SK-N-SH treated with all-trans-retinoic acid at 6 μM for 48 hours (cell line): ENCODE results near the gene SLC36A3.

Experiments used
- ATAC-seq: fragments of 200-7000 bp; cut with Tn5 transposase; 3 replicates; pipeline ENCODE4 v1.9.1; 2020; ENCODE audit warnings: mild to moderate bottlenecking, moderate library complexity
- ARNTL ChIP-seq: fragments of 450-650 bp; formaldehyde crosslinking; IDR thresholded peaks from 2 replicates; pipeline ENCODE4 v1.5.0; 2020; ENCODE audit warnings: low read depth, mild to moderate bottlenecking, moderate library complexity, borderline replicate concordance
- BACH2 ChIP-seq: fragments of 250-450 bp; sonication (Bioruptor Pico); IDR thresholded peaks from 2 replicates; pipeline ENCODE4 v1.9.0; 2021; ENCODE audit warnings: mild to moderate bottlenecking, borderline replicate concordance
- CREB5 ChIP-seq: fragments of 250-450 bp; sonication (Bioruptor Pico); IDR thresholded peaks from 2 replicates; pipeline ENCODE4 v1.5.1; 2020; ENCODE audit warnings: low read depth, mild to moderate bottlenecking, moderate library complexity
- CSDC2 ChIP-seq: fragments of 250-450 bp; sonication (Bioruptor Pico); IDR thresholded peaks from 2 replicates; pipeline ENCODE4 v1.5.0; 2020; ENCODE audit warnings: mild to moderate bottlenecking, moderate library complexity
- CSRNP3 ChIP-seq: fragments of 250-450 bp; sonication (Bioruptor Pico); IDR thresholded peaks from 2 replicates; pipeline ENCODE4 v1.5.1; 2021; ENCODE audit warnings: mild to moderate bottlenecking, moderate library complexity
- ESRRG ChIP-seq: fragments of 250-450 bp; sonication (Bioruptor Pico); IDR thresholded peaks from 2 replicates; pipeline ENCODE4 v1.6.1; 2021; ENCODE audit warnings: mild to moderate bottlenecking
- GLIS3 ChIP-seq: fragments of 250-450 bp; sonication (Bioruptor Pico); IDR thresholded peaks from 2 replicates; pipeline ENCODE4 v1.5.0; 2020; ENCODE audit warnings: mild to moderate bottlenecking, moderate library complexity
- ISL1 ChIP-seq: fragments of 250-450 bp; sonication (Bioruptor Pico); IDR thresholded peaks from 2 replicates; pipeline ENCODE4 v2.1.2; 2022; ENCODE audit warnings: mild to moderate bottlenecking, moderate library complexity
- OSR1 ChIP-seq: fragments of 250-450 bp; sonication (Bioruptor Pico); IDR thresholded peaks from 2 replicates; pipeline ENCODE4 v1.8.0; 2022; ENCODE audit warnings: moderate library complexity, mild to moderate bottlenecking, inconsistent platforms
- PATZ1 ChIP-seq: fragments of 250-450 bp; sonication (Bioruptor Pico); IDR thresholded peaks from 2 replicates; pipeline ENCODE4 v1.8.0; 2020; ENCODE audit warnings: mild to moderate bottlenecking, moderate library complexity, borderline replicate concordance
- POU6F1 ChIP-seq: fragments of 250-450 bp; sonication (Bioruptor Pico); IDR thresholded peaks from 2 replicates; pipeline ENCODE4 v1.8.0; 2021; ENCODE audit warnings: low read depth, mild to moderate bottlenecking, moderate library complexity, borderline replicate concordance
- PPARA ChIP-seq: fragments of 250-450 bp; sonication (Bioruptor Pico); IDR thresholded peaks from 2 replicates; pipeline ENCODE4 v1.5.0; 2020; ENCODE audit warnings: mild to moderate bottlenecking, borderline replicate concordance
- RARB ChIP-seq: fragments of 250-450 bp; sonication (Bioruptor Pico); IDR thresholded peaks from 2 replicates; pipeline ENCODE4 v1.8.0; 2021; ENCODE audit warnings: mild to moderate bottlenecking, moderate library complexity
- SNAI2 ChIP-seq: fragments of 250-450 bp; sonication (Bioruptor Pico); IDR thresholded peaks from 2 replicates; pipeline ENCODE4 v1.5.0; 2020; ENCODE audit warnings: mild to moderate bottlenecking, moderate library complexity
- TCF4 ChIP-seq: fragments of 250-450 bp; sonication (Bioruptor Pico); IDR thresholded peaks from 2 replicates; pipeline ENCODE4 v1.8.0; 2021; ENCODE audit warnings: mild to moderate bottlenecking, moderate library complexity, borderline replicate concordance
- TOX ChIP-seq: fragments of 250-450 bp; sonication (Bioruptor Pico); IDR thresholded peaks from 2 replicates; pipeline ENCODE4 v1.8.0; 2021; ENCODE audit warnings: mild to moderate bottlenecking, moderate library complexity, borderline replicate concordance
- TSHZ2 ChIP-seq: fragments of 250-450 bp; sonication (Bioruptor Pico); IDR thresholded peaks from 2 replicates; pipeline ENCODE4 v1.5.0; 2020; ENCODE audit warnings: mild to moderate bottlenecking, moderate library complexity
- ZC3H10 ChIP-seq: fragments of 250-450 bp; sonication (Bioruptor Pico); IDR thresholded peaks from 2 replicates; pipeline ENCODE4 v1.5.1; 2021; ENCODE audit warnings: mild to moderate bottlenecking, moderate library complexity
- ZFP3 ChIP-seq: fragments of 250-450 bp; sonication (Bioruptor Pico); IDR thresholded peaks from 2 replicates; pipeline ENCODE4 v1.5.0; 2020; ENCODE audit warnings: mild to moderate bottlenecking, moderate library complexity
- ZFP30 ChIP-seq: fragments of 450-650 bp; formaldehyde crosslinking; IDR thresholded peaks from 2 replicates; pipeline ENCODE4 v1.5.0; 2022; ENCODE audit warnings: mild to moderate bottlenecking, moderate library complexity
- ZNF565 ChIP-seq: fragments of 450-650 bp; formaldehyde crosslinking; conservative IDR thresholded peaks from 2 replicates; pipeline ENCODE4 v1.5.0; 2020; ENCODE audit warnings: low read depth, mild to moderate bottlenecking, moderate library complexity
- ZNF70 ChIP-seq: fragments of 450-650 bp; formaldehyde crosslinking; IDR thresholded peaks from 2 replicates; pipeline ENCODE4 v1.5.0; 2020; ENCODE audit warnings: mild to moderate bottlenecking, moderate library complexity
- ZNF8 ChIP-seq: fragments of 450-650 bp; formaldehyde crosslinking; IDR thresholded peaks from 2 replicates; pipeline ENCODE4 v1.5.0; 2020; ENCODE audit warnings: mild to moderate bottlenecking, moderate library complexity

The SLC36A3 gene

GRCh38 chr5:151274666-151275065 lies 28.9 kb downstream of the SLC36A3 start:
- no peak for TF ChIP-seq TSHZ2 (CRISPR knock-in tag)
- no peak for TF ChIP-seq RARB
- TF ChIP-seq OSR1 (CRISPR knock-in tag) = no peak
- no peak for TF ChIP-seq GLIS3
- TF ChIP-seq PPARA (CRISPR knock-in tag) = no peak
- no peak for TF ChIP-seq BACH2 (CRISPR knock-in tag)
- TF ChIP-seq ZFP30 = no peak
- TF ChIP-seq TOX = no peak
- no peak for TF ChIP-seq ISL1 (CRISPR knock-in tag)
- no peak for TF ChIP-seq ESRRG (CRISPR knock-in tag)
- TF ChIP-seq ZC3H10 (CRISPR knock-in tag) = no peak
- no peak for TF ChIP-seq CSDC2
- TF ChIP-seq ARNTL = no peak
- ATAC-seq = no peak

- no peak for ATAC-seq
- TF ChIP-seq PPARA (CRISPR knock-in tag) (no peak), GLIS3 (no peak), RARB (no peak), ZNF8 (CRISPR knock-in tag) (no peak), CREB5 (CRISPR knock-in tag) (no peak), ZNF70 (CRISPR knock-in tag) (no peak), BACH2 (CRISPR knock-in tag) (no peak), ZC3H10 (CRISPR knock-in tag) (no peak), TOX (no peak), SNAI2 (no peak), CSRNP3 (CRISPR knock-in tag) (no peak), ZFP3 (CRISPR knock-in tag) (no peak), ZNF565 (CRISPR knock-in tag) (no peak), ZFP30 (no peak), TCF4 (CRISPR knock-in tag) (no peak), PATZ1 (no peak), OSR1 (CRISPR knock-in tag) (no peak), ARNTL (no peak), ESRRG (CRISPR knock-in tag) (no peak), ISL1 (CRISPR knock-in tag) (no peak)
Observed at GRCh38 chr5:151271336-151271735, 32.2 kb downstream of the SLC36A3 start.

- no peak for ATAC-seq
- TF ChIP-seq RARB (no peak), ZNF565 (CRISPR knock-in tag) (no peak), TOX (no peak), ZC3H10 (CRISPR knock-in tag) (no peak)
Observed at GRCh38 chr5:151270599-151270998, 33.0 kb downstream of the SLC36A3 start.

- no peak for ATAC-seq
- TF ChIP-seq ZFP3 (CRISPR knock-in tag) (no peak), CREB5 (CRISPR knock-in tag) (no peak), ZFP30 (no peak), BACH2 (CRISPR knock-in tag) (no peak), CSRNP3 (CRISPR knock-in tag) (no peak), PPARA (CRISPR knock-in tag) (no peak), ESRRG (CRISPR knock-in tag) (no peak), POU6F1 (CRISPR knock-in tag) (no peak), TCF4 (CRISPR knock-in tag) (no peak), TOX (no peak), ZNF8 (CRISPR knock-in tag) (no peak)
Observed at GRCh38 chr5:151267491-151268260, 35.9 kb downstream of the SLC36A3 start.
